ENCODE data around the gene MPO.

MPO gene

DNA sequence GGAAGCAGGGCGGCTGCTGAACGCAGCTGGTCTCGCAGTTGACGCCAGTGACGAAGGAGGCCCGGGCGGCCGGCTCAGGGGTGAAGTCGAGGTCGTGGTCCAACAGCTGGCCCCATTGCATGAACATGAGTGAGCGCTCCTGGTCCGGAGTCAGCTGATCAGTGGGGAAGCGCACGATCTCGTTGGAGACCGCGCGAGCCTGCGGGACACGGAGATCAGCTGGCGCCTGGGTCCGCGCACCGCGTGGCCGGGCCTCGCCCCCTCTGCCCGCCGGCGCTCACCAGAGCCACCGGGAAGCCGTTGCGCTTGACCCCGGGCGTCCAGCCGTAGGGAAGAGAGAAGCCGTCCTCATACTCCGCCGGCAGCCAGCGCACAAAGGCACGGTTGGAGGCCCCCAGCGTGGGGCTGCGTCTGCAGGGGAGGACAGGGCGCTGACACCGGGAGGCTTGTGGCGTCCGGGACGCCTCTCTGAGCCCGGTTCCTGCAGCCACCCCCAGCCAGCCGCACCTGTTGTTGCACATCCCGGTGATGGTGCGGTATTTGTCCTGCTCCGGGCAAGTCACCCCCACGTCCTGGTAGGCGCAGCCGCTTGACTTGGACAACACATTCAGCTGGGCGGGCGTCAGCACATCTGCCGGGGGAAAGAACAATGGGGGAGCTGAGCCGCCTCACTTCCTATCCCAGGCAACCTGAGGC is 1.6 kb downstream of the MPO start:
- no peak for DNase-seq (ENCODE audit: low spot score)

DNA sequence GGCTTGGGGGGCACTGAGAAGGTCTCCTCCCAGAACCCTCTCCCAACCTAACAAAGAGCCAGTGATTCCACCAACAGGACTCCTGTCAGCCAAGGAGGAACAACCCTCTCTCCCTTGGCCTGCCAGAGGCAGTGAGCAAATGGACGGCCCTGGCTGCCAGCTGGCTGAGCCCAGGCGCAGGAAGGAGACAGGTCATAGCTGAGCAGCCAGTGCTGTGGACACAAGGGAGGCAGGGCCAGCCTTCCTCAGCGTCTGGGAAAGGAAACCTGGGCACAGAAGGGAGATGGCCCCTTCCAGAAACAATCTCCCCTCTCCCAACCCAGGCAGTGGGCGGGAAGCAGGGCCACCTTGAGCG is 2.1 kb downstream of the MPO start:
- no peak for DNase-seq (ENCODE audit: low spot score)

DNA sequence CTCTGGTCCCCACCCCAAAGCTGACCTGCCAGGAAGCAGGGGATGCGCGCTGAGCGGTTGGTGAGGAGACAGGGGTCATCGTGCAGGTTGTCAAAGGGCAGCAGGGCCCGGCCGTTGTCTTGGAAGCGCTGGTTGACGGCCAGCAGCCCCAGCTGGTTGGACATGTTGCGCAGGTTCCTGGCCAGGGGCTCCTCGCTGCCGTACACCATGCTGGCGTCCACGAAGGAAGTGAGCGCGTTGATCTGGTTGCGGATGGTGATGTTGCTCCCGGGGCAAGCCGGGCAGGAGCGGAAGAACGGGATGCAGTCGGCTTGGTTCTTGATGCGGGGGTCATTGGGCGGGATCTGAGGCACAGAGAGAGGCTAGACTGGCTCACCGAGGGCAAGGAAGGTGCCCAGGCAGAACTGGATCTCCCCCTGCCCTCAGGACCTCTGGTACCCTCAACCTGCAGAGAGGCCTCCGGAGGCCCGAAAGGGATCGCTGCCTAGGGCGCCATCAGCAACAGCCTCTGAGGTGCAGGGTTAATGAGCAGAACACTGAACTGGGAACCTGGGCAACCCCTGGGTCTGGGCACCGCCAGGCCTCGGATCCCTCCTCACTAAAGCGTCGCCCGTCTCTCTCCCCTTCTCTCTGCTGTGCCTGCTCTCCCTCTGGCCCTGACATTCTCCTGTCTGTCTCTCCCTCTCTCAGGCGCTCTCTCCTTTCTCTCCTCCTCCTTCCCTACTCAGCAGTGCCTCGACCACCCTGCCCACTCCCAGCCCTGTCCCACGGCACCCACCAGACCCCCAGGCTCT is 2.7 kb downstream of the MPO start:
- DNase-seq (ENCODE audit: low spot score): no peak

DNA sequence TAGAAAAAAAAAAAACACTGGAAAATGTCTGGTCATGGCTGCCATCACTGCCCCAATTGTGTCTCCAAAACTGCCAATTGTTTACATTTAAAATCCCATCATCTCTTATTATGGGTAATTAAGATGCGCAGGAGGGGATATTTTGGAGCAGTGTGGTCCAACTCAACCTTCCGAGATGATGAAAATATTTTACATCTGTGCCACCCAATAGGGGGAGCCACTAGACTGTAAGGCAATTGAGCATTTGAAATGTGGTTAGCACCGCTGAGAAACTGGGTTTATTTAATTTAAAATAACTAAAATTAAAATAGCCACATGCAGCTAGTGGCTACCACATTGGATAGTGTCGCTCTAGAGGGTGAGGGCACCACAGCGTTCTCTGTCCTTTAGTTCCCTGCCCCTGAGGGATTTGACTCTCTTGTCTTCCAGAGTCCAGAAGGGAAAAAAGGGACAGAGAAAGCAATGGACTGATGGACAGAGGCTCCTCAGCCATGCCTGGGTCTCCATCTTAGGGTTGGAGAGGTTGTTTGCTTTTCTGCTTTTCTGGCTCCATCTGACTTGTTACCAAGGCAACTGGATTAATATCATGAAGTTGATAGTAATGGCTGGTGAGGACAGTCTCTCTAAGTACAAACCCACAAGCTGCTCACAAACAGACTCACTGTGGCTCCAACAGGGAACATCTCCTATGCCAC is 3.5 kb downstream of the MPO start:
- DNase-seq (ENCODE audit: low spot score): peak; percentile 8

DNA sequence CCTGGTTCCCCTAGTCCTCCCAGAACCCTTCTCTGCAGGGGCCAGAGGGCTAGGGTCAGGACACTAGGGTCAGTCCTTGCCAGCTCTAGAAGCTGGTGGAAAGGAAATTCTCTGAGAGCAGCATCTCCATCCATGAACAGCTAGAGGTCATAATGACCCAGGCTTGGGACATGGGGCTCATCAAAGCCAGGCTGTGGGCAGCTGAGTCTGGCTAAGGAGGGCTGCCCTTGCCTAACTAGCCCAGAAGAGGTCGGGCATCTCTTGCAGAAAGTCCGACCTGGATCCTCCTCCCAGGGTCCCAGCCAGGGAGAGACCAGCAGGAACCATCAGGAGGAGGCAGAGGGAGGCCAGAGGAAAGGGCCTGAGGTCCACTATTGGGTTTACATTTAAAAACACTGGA is 4.3 kb downstream of the MPO start:
- DNase-seq (ENCODE audit: low spot score): no peak

DNA sequence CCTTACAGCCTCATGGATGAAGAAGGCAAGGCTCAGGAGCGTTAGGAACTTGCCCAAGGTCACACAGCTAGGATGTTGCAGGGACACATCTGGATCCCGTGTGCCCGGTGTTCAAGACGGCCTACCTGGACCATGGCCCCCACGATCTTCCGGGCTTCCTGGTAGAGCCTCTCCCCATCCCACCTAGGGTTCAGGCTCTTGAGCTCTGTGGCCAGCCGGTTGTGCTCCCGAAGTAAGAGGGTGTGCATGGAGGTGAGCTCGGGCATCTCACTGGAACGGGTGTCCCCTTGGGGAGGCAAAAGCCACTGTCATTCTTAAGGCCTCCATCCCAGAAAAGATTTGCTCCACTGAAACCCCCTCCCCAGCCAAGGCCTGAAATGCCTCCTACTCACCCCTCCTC is 5.3 kb downstream of the MPO start:
- DNase-seq (ENCODE audit: low spot score): no peak

DNA sequence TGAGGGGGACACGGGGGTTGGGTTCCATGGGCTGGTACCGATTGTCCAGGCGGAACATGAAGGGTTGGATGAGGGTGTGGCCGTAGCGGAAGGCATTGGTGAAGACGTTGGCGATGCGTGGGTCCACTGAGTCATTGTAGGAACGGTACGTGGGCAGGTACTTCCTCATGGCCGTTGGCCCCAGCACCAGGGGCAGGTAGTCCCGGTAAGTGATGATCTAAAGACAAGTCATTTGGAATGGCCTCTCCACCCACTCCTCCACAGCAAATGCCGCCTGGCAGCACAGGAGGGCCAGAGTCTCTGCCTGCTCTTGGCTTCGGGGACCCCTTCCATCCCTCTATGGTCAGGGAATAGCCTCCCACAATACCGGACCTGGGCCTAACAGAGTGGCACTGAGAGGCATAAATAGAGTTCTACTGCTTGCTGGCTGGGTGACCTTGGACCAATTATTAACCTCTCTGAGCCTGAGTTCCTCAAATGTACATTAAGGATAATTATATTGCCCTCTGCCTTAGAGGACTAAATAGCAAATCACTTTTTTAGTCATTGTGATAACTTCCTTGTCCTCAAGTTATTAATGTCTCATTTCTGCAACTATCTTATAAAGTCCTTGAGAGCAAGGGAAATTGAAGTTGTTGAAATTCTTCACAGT is 7.2 kb downstream of the MPO start:
- DNase-seq (ENCODE audit: low spot score): no peak

DNA sequence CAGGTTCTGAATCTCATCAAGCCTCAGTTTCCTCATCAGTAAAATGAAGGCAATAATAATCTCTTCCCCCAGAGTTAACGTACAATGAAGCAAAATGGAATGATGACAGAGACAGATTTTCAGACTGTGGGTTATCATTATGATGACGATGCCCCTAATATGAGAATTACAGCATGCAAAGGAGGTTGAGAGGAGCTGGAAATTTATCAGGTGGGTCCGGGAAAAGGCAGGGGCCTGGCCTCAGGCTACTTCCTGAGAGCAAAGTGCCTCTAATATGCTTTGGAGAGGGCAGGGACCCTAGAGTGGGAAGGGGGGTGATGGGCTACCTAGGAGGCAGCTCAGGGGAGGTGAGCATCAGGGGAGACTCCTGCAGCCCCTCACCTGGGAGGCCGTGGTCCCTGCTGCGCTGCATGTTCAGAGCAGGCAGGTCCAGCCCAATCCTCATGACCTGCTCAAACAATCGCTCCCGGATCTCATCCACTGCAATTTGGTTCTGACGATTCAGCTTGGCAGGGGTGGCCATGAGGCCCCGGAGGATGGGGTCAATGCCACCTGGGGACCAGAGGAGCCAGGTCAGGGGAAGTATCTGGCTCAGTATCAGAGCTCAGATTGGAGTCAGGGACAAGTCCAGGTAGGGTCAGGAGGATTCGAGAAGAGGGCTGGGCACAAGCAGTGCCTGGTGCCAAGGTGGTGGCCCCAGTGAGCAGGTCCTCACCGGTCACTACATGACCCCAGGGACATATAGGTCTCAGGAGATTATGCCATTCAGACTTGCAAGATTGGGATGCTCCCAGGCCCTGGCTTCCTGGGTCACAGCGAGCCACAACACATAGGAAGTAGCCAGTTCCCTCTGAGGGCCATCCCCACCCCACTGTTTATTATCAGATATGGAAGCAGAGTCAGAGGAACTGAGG is 8.1 kb downstream of the MPO start:
- DNase-seq (ENCODE audit: low spot score): no peak

DNA sequence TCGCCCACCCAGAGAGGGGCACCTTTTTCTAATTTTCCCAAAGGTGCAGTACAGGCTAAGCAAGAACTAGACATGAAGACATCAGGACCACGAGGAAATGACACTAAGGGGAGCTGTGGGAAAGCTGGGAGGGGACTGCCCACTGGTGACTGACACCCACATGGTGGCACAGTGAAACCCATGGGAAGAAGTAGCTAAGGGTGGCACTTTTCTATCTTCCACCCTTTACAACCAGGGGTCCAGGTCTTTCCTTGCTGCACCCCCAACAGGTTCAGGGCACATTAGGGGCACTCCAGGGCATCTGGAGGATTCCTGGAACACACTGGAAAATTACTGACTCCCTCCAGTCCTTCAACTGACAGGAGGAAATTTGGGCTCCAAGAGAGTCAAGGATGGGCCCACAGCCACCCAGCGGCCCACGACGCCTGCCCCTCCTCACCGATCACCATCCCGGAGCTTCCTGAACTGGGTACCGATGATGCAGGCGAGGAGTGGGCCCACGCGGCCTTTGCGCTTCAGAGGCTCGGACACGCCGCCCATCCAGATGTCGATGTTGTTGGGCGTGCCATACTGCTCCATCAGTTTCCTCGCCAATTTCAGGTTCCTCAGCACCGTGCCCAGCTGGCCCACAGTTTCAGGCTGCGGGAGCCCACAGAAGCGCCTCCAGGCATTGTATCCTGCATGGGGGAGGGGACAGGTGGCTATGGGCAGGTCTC is 9.4 kb downstream of the MPO start:
- no peak for DNase-seq (ENCODE audit: low spot score)

DNA sequence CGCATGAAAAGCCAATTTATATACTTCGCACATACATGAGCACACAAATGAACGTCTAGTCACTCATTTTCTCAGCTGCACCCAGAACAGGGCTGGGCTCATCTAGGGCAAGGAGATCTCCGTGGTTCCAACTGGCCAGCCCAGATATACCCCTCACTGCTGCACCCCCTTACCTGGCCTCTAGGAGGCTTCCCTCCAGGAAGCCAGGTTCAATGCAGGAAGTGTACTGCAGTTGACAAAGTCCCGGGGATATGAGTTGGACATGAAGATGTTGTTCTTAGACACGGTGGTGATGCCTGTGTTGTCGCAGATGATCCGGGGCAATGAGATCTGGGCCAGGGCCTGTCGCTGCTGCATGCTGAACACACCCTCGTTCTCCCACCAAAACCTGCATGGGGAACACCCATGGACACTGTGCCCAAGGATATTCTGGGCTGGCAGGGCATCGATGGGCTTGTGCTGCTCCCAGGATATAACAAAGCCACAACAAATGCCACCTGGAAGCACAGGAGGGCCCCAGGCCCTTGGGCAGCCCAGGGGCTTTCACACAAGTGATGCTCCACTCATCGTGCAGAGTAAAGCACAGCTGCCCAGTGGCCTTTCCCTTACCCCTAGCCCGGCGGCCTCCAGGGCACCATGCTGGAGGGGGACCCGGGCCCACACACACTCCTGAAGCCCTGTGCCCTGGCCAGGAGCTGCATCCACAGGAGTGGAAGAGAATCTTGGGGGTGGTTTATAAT is 10.1 kb downstream of the MPO start:
- DNase-seq (ENCODE audit: low spot score): no peak

DNA sequence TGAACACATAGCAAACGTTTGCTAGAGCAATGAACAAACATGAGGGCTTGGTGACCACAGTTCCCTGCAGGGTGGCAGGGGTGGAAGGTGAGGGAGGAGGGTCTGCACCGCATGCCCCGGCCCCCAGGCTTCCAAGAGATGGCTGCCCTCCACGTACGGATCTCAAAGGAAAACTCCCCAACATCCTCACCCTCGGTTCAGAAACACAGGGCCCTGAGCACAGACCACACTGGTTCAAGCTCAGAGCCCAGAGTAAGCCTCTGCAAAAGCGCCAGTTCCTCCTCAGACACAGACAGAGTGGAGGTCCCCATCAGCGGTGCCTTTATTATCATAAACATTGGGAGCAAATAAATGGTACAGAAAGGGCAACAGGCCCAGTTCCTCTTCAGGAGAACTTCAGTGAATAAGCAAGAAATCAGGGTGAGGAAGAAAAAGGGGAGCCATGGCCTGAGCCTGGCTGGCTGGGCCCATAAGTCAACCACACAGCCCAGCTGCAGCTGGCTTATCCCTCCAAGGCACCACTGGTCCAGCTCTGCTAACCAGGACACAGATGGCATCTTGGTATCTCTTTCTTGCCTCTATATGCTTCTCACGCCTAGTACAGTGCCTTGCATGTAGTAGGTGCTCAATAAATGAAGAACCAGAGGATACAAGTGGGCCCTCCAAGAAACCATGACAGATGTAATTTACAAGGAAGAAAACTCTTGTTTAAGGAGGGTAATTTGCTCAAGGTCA is 11.0 kb downstream of the MPO start:
- DNase-seq (ENCODE audit: low spot score): no peak

DNA sequence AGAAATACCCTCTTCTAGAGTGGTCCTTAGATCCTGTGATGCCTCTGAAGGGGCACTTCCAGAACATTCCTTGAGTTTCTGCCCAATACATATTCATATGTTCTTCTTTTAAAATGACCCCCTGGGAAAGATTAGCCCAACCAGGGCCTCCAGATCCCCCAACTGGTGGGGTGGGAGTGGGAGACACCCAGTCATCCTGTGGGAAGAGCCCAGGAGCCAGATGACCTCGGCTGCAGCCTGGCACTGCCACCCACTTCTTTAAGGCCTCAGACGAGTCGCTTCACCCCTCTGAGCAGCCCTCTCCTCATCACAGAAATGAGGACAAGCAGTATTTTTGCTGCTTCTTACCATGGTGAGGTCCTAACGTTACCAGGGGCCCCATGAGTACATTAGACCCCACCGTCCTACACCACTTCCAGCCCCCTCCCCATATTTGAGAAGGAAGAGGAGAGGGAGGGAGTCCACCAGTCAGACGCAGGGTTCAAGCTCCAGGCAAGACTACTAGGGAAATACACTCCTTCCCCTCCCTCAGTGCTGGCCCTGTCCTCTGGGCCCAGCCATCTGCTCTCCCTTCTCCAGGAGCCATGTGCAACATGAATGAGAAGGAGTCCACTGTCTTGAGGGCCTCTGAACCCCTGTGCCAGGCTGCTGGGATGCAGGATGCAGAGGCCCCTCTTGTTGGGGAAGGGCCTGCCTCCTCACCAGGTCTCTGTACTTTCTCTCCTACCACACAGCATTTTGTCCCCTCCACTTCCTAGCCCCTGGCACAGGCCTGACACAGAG is 11.8 kb downstream of the MPO start:
- DNase-seq (ENCODE audit: low spot score): no peak

DNA sequence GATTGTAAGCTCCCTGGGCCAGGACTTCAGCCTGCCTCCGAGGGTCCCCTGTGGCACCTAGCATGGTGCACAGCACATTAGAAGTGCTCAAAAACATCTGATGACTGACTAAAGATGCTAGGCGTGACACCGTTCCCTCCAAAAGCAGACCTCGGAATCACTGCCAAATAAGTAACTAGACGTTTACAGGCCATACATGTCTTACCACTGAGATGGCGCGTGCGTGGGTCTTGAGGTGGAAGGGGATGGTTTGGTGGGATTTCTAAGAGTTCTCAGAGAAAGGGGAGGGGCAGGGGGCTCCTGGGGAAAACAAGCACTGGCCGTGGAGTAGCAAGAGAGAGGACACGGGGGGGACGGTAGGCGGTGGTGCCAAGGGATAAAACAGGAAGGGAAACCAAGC is 12.4 kb downstream of the MPO start:
- no peak for DNase-seq (ENCODE audit: low spot score)

DNA sequence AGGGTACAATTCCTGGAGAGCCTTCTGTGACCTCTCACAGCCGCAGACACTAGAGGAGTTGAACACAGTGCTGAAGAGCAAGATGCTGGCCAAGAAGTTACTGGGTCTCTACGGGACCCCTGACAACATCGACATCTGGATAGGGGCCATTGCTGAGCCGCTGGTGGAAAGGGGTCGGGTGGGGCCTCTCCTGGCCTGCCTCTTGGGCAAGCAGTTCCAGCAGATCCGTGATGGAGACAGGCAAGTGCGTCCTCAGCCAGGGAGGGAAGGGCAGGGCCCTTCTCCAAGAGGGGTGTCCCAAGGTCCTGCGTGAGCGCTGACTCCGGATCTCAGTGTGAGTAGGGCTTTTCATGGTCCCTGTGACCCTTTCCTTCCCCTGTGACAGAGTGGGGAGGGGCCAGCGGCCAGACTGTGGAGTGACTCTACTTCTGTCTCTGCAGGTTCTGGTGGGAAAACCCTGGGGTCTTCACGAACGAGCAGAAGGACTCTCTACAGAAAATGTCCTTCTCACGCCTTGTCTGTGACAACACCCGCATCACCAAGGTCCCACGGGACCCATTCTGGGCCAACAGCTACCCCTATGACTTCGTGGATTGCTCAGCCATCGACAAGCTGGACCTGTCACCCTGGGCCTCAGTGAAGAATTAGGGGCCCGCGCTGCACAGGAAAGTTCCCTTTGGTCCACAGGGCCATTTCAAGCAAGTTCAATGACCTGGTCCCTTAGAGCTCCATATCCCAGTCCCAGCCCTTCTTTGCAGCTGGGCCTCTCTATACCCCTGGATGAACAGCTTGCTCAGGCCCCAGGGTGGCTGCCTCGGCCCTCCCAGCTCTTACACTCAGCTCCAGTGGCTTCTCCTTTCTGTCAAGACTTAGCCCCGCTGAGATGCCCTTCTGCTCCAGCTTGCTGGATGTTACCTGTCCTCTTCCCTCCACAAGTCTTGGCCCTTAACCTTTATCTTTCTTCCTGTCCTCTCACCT is 13.1 kb downstream of the MPO start:
- no peak for DNase-seq (ENCODE audit: low spot score)

DNA sequence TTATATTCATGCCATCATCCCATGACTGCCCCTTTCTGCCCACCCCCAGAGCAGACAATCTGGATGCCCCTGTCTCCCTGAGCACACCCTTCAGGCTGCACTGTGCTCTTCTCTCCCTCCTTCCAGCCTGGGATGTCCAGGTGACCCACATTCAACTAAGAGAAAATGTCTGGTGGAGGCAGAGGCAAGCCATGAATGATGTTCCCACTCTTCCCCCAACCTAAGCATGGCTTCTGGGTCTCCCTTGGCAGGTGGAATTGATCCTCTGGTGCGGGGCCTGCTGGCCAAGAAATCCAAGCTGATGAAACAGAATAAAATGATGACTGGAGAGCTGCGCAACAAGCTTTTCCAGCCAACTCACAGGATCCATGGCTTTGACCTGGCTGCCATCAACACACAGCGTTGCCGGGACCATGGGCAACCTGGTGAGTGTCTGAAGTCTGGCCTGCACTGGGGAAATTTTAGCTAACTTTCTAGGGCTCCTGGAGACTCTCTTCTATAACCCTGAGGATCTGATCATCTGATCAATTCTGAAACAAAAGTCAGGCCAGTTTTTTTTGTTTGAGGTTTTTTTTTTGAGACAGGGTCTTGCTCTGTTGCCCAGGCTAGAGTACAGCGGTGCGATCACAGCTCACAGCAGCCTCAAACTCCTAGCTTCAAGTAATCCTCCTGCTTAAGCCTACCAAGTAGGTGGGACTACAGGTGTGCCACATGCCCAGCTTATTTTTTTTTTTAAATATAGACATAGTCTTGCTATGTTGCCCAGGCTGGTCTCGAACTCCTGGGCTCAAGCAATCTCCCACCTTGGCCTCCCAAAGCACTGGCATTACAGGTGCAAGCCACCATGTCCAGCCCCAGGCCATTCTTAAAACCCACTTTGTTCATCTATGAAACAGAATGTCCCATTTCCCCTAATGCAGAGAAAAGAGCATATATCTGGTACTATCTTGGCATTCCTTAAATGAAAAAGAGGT is 14.5 kb downstream of the MPO start:
- DNase-seq (ENCODE audit: low spot score): no peak

DNA sequence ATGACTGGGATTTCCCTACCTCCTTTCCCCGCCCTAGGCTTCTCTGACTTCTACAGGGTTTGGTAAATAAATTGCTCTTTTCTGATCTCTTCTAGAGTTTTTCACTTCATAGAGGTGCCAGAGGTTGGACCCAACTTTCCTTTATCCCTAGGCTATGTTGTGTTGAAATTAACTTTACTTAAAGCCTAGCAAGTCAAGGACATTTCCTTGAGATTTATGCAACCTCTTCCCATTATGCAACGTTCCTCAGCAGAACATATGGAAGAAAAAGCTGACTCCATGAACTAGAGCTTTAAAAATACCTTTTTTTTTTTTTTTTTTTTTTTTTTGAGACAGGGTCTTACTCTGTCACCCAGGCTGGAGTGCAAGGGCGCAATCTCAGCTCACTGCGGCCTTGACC is 15.5 kb downstream of the MPO start:
- DNase-seq (ENCODE audit: low spot score): no peak

Data from putamen (tissue), 1 donor.